SU-DHL-6 (cell line): Measurements from ENCODE around the gene PRSS50.

Experiments
- H2AFZ ChIP-seq: fragments of 200-600 bp; sonication (generic); 2 replicates; pipeline ENCODE4 v1.6.1; 2014; ENCODE audit warnings: low read depth, mild to moderate bottlenecking, moderate library complexity, mixed read lengths, antibody characterized with exemption, low read length; ENCODE audit not compliant: severe bottlenecking
- H3F3A ChIP-seq: fragments of 200-600 bp; shearing (Covaris generic); 2 replicates; pipeline ENCODE4 v1.6.0; 2016; ENCODE audit warnings: antibody characterized with exemption, mild to moderate bottlenecking; ENCODE audit not compliant: insufficient read depth
- H3K27ac ChIP-seq: fragments of 200-600 bp; sonication (generic); 2 replicates; pipeline ENCODE4 v1.5.1; 2016; ENCODE audit warnings: low read depth, mild to moderate bottlenecking, low read length, moderate library complexity, mixed read lengths
- H3K27me3 ChIP-seq: fragments of 200-600 bp; sonication (generic), shearing (Covaris generic); 2 replicates; pipeline ENCODE4 v1.6.0; 2014; ENCODE audit warnings: mild to moderate bottlenecking, low read length
- H3K36me3 ChIP-seq: fragments of 200-600 bp; sonication (generic); 2 replicates; pipeline ENCODE4 v1.6.1; 2014; ENCODE audit warnings: mild to moderate bottlenecking, low read length, mixed read lengths
- H3K4me2 ChIP-seq: fragments of 300-600, 200-600 bp; shearing (Covaris generic), sonication (generic); 2 replicates; pipeline ENCODE4 v1.6.0; 2014; ENCODE audit warnings: low read length, low read depth, mild to moderate bottlenecking; ENCODE audit not compliant: poor library complexity, severe bottlenecking
- H3K4me3 ChIP-seq: fragments of 200-600 bp; sonication (generic); 2 replicates; pipeline ENCODE4 v1.5.1; 2014; ENCODE audit warnings: antibody characterized with exemption, low read length, mild to moderate bottlenecking, mixed read lengths; ENCODE audit not compliant: insufficient read depth, poor library complexity, severe bottlenecking
- H3K79me2 ChIP-seq: fragments of 200-600 bp; sonication (generic); 2 replicates; pipeline ENCODE4 v1.6.1; 2014; ENCODE audit warnings: mild to moderate bottlenecking, low read length, moderate library complexity; ENCODE audit not compliant: insufficient read depth
- H3K9ac ChIP-seq: fragments of 200-600 bp; sonication (generic); 2 replicates; pipeline ENCODE4 v1.7.0; 2014; ENCODE audit warnings: mild to moderate bottlenecking, low read length
- H3K9me2 ChIP-seq: fragments of 200-600 bp; sonication (generic); replicated peaks from 2 replicates; pipeline ENCODE4 v1.6.1; 2014; ENCODE audit warnings: low read length; ENCODE audit not compliant: insufficient read depth
- H3K9me3 ChIP-seq: fragments of 200-600 bp; sonication (generic); 2 replicates; pipeline ENCODE4 v1.6.1; 2014; ENCODE audit warnings: low read length, mixed read lengths; ENCODE audit not compliant: insufficient read depth
- H4K20me1 ChIP-seq: fragments of 200-600 bp; sonication (generic); 2 replicates; pipeline ENCODE4 v1.6.1; 2014; ENCODE audit warnings: low read depth, mild to moderate bottlenecking, antibody characterized with exemption, low read length, moderate library complexity, mixed read lengths
- CTCF ChIP-seq: fragments of 200-600 bp; sonication (generic); IDR thresholded peaks from one replicate; pipeline ENCODE4 v1.5.1; 2017; ENCODE audit warnings: antibody characterized with exemption, mild to moderate bottlenecking, low read length, moderate library complexity; ENCODE audit not compliant: insufficient read depth, poor library complexity, severe bottlenecking
- EZH2phosphoT487 ChIP-seq: fragments of 200-600 bp; sonication (generic), shearing (Covaris generic); conservative IDR thresholded peaks from 2 replicates; pipeline ENCODE4 v1.6.1; 2018; ENCODE audit warnings: mild to moderate bottlenecking, antibody characterized with exemption, low read length, moderate library complexity, mixed read lengths

Gene PRSS50

GRCh38 chr3:46692566-46692990, 25.1 kb downstream of the PRSS50 start:
- no peaks in the 10 kb centered on the region for H3F3A ChIP-seq
- no peaks in the 10 kb centered on the region for H3K9me3 ChIP-seq
- no peak overlapping the region for H3K4me3 ChIP-seq
- H3K36me3 ChIP-seq = no peaks in the 10 kb centered on the region
- TF ChIP-seq EZH2phosphoT487 = no peak
- no peak for TF ChIP-seq CTCF
- H3K79me2 ChIP-seq = no peaks in the 10 kb centered on the region
- no peaks in the 10 kb centered on the region for H3K27me3 ChIP-seq
- no peak overlapping the region for H3K9ac ChIP-seq
- no peaks in the 10 kb centered on the region for H4K20me1 ChIP-seq
- H3K4me2 ChIP-seq = peak overlapping the region; percentile 51
- no peak overlapping the region for H3K27ac ChIP-seq
- H3K9me2 ChIP-seq = no peaks in the 10 kb centered on the region
- H2AFZ ChIP-seq = no peak overlapping the region

GRCh38 chr3:46690798-46691197, 26.9 kb downstream of the PRSS50 start:
- Histone ChIP-seq H3K79me2 (no peaks in the 10 kb centered on the region), H4K20me1 (no peaks in the 10 kb centered on the region), H3K9me2 (no peaks in the 10 kb centered on the region), H3K9me3 (no peaks in the 10 kb centered on the region), H3K4me3 (no peak overlapping the region), H3K9ac (no peak overlapping the region), H3F3A (no peaks in the 10 kb centered on the region), H3K36me3 (no peaks in the 10 kb centered on the region), H2AFZ (no peak overlapping the region), H3K27me3 (no peaks in the 10 kb centered on the region), H3K27ac (no peak overlapping the region), H3K4me2 (no peak overlapping the region)
- TF ChIP-seq CTCF (no peak), EZH2phosphoT487 (no peak)

DNA sequence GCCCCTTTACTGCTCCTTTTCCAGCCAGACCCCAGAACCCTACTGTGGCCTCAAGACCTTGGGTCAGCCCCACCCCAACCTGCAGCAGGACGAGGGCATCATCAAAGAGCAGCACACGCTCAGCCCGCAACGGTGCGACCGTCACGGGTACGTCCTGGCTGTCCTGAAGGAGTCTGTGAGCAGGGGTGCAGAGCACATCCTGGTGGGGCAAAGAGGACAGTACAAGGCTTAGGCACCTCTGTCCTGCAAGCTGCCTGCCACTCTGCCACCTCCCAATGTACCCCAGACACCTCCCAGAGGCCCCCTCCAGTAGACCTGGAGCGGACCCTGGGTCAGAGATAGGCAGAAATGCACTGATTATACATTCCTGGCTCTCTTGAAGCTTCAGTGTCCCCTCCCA, 32.2 kb downstream of the PRSS50 start:
- no peaks in the 10 kb centered on the region for H3K27me3 ChIP-seq
- no peak overlapping the region for H3K27ac ChIP-seq
- H3K4me3 ChIP-seq = no peak overlapping the region
- no peak overlapping the region for H2AFZ ChIP-seq
- H3K9ac ChIP-seq = no peak overlapping the region
- H3K9me3 ChIP-seq = no peaks in the 10 kb centered on the region
- H3F3A ChIP-seq = no peaks in the 10 kb centered on the region
- no peaks in the 10 kb centered on the region for H3K79me2 ChIP-seq
- H3K36me3 ChIP-seq = no peaks in the 10 kb centered on the region
- TF ChIP-seq EZH2phosphoT487 (no peak), CTCF (no peak)
- no peak overlapping the region for H3K4me2 ChIP-seq
- no peaks in the 10 kb centered on the region for H3K9me2 ChIP-seq
- no peaks in the 10 kb centered on the region for H4K20me1 ChIP-seq

DNA sequence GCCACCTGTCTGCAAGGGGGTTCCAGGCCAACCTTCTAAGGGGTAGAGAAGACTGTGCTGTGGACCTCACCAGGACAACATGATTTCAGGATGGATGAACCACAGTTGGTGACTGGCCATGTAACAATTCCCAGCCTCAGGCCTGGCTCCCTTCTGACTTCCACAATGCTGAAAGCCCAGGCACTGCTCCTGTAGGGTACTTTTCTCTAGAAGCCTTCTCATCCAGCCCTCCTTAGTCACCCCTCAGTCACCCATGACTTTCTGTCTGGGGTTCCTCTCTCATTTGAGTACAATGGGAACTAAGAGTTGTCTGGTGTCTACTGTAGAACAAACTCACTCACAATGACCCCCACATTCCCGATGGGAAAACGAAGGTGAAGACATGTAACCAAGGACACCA, 32.8 kb downstream of the PRSS50 start:
- Histone ChIP-seq H3K4me3 (no peak overlapping the region), H3K27me3 (no peaks in the 10 kb centered on the region), H3K79me2 (no peaks in the 10 kb centered on the region), H3K9me2 (no peaks in the 10 kb centered on the region), H3F3A (no peaks in the 10 kb centered on the region), H3K27ac (no peak overlapping the region), H3K9me3 (no peaks in the 10 kb centered on the region), H2AFZ (no peak overlapping the region), H3K9ac (no peak overlapping the region), H4K20me1 (no peaks in the 10 kb centered on the region), H3K4me2 (no peak overlapping the region), H3K36me3 (no peaks in the 10 kb centered on the region)
- no peak for TF ChIP-seq CTCF
- no peak for TF ChIP-seq EZH2phosphoT487
